ENCODE measurements around the gene THRSP.

THRSP gene

GRCh38 chr11:78038697-78039313 is 24.9 kb upstream of the THRSP start:
- Histone ChIP-seq H3K27me3 (ENCODE audit: insufficient read depth, poor library complexity, severe bottlenecking) (no peaks in the 10 kb centered on the region), H3K27ac (replicated peaks) (no peak overlapping the region), H3K4me3 (replicated peaks; ENCODE audit: insufficient read depth, low read length) (no peak overlapping the region)
- no peak for DNase-seq (ENCODE audit: low read depth in 1 of 2, low spot score in 1 of 2)
- no peak for TF ChIP-seq CTCF (IDR thresholded peaks at IDR 0.05; ENCODE audit: insufficient read depth, low read length)
- TF ChIP-seq SPI1 (IDR thresholded peaks at IDR 0.05; ENCODE audit: borderline replicate concordance, low read depth) = no peak
- TF ChIP-seq REST (IDR thresholded peaks at IDR 0.05; ENCODE audit: insufficient replicate concordance, low read depth) = no peak
- TF ChIP-seq POLR2AphosphoS5 (IDR thresholded peaks at IDR 0.05; ENCODE audit: low read depth) = no peak
- no peak for TF ChIP-seq GABPA (IDR thresholded peaks at IDR 0.05; ENCODE audit: low read depth)

GRCh38 chr11:78039391-78039918 is 24.2 kb upstream of the THRSP start:
- peak overlapping the region; percentile 55 for H3K27ac ChIP-seq (replicated peaks)
- H3K27me3 ChIP-seq (ENCODE audit: insufficient read depth, poor library complexity, severe bottlenecking) = no peaks in the 10 kb centered on the region
- TF ChIP-seq POLR2AphosphoS5 (IDR thresholded peaks at IDR 0.05; ENCODE audit: low read depth) = no peak
- TF ChIP-seq REST (IDR thresholded peaks at IDR 0.05; ENCODE audit: insufficient replicate concordance, low read depth) = no peak
- no peak for TF ChIP-seq CTCF (IDR thresholded peaks at IDR 0.05; ENCODE audit: insufficient read depth, low read length)
- TF ChIP-seq SPI1 (IDR thresholded peaks at IDR 0.05; ENCODE audit: borderline replicate concordance, low read depth) = no peak
- no peak for TF ChIP-seq GABPA (IDR thresholded peaks at IDR 0.05; ENCODE audit: low read depth)
- no peak for DNase-seq (ENCODE audit: low read depth in 1 of 2, low spot score in 1 of 2)
- no peak overlapping the region for H3K4me3 ChIP-seq (replicated peaks; ENCODE audit: insufficient read depth, low read length)

GRCh38 chr11:78039919-78040671 is 23.6 kb upstream of the THRSP start:
- DNase-seq (ENCODE audit: low read depth in 1 of 2, low spot score in 1 of 2) = peak in 1 of 2 experiments; percentile 60
- H3K27ac ChIP-seq (replicated peaks) = peak overlapping the region; percentile 55
- TF ChIP-seq SPI1 (IDR thresholded peaks at IDR 0.05; ENCODE audit: borderline replicate concordance, low read depth) (no peak), REST (IDR thresholded peaks at IDR 0.05; ENCODE audit: insufficient replicate concordance, low read depth) (peak; percentile 35)
- H3K27me3 ChIP-seq (ENCODE audit: insufficient read depth, poor library complexity, severe bottlenecking) = no peaks in the 10 kb centered on the region
- no peak overlapping the region for H3K4me3 ChIP-seq (replicated peaks; ENCODE audit: insufficient read depth, low read length)
